OCI-LY3 (cell line): ENCODE measurements around the gene SLC28A1.

Experiments used
- CTCF ChIP-seq: fragments of 200-600, 300-600 bp; sonication (generic); IDR thresholded peaks from 2 replicates; pipeline ENCODE4 v1.5.1; 2014; ENCODE audit warnings: antibody characterized with exemption, low read length, low read depth
- EZH2phosphoT487 ChIP-seq: fragments of 200-600 bp; shearing (Covaris generic); IDR thresholded peaks from 2 replicates; pipeline ENCODE4 v1.6.1; 2018; ENCODE audit warnings: antibody characterized with exemption, mixed run types, low read depth

- TF ChIP-seq CTCF (no peak), EZH2phosphoT487 (no peak)
Observed at GRCh38 chr15:84905016-84905916, 20.8 kb downstream of the SLC28A1 start.
